PC-3 (cell line): ENCODE results near the gene UNCX.

Source experiments
- CTCF ChIP-seq: fragments of 300-600 bp; sonication (generic); conservative IDR thresholded peaks from 2 replicates; pipeline ENCODE4 v1.5.1; 2017; ENCODE audit warnings: antibody characterized with exemption, low read depth, mild to moderate bottlenecking, low read length
- EZH2 ChIP-seq: fragments of 300-600 bp; sonication (generic); IDR thresholded peaks from one replicate; pipeline ENCODE4 v1.6.1; 2017; ENCODE audit warnings: antibody characterized with exemption, mild to moderate bottlenecking, low read length; ENCODE audit not compliant: unreplicated experiment

- no peak for TF ChIP-seq CTCF
- no peak for TF ChIP-seq EZH2
Observed at GRCh38 chr7:1214516-1214915, 18.2 kb upstream of the UNCX start.
